Measurements from ENCODE around the gene SLC35A4.
"Not testable (repeated sequence)": the region's sequence is repeated elsewhere in the genome, so short reads cannot be mapped to it uniquely, and the experiment has no call there.

Gene SLC35A4

DNA sequence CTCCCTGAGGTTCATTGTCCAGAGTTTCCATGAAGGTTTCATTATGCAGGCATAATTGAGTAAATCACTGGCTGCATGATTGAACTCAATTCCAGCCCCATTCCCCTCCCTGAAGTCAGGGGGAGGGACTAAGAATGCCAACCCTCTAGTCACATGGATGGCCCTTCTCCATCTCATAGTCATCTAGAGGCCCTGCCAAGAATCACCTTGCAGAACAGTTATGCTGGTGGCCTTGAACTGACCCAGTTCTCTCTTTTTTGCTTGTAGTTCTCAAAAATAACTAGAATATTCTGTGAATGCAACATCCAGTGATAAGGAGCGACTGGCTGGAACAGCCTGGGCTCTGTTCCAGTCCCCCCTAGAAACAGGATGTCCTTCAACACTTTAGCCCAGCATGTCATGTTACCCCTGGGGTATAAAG, 31.7 kb downstream of the SLC35A4 start:
- Histone ChIP-seq H3K9me3 (ENCODE audit: control insufficient read depth, low read length) (no peaks in the 10 kb centered on the region), H3K9ac (ENCODE audit: low read length) (no peak overlapping the region), H3K27me3 (ENCODE audit: control insufficient read depth, insufficient read depth, low read length) (no peaks in the 10 kb centered on the region), H3K36me3 (ENCODE audit: control insufficient read depth, insufficient read depth, low read length) (no peaks in the 10 kb centered on the region), H3K4me1 (ENCODE audit: control insufficient read depth, insufficient read depth, low read length) (no peaks in the 10 kb centered on the region), H3K4me3 (ENCODE audit: low read length) (no peak overlapping the region)

DNA sequence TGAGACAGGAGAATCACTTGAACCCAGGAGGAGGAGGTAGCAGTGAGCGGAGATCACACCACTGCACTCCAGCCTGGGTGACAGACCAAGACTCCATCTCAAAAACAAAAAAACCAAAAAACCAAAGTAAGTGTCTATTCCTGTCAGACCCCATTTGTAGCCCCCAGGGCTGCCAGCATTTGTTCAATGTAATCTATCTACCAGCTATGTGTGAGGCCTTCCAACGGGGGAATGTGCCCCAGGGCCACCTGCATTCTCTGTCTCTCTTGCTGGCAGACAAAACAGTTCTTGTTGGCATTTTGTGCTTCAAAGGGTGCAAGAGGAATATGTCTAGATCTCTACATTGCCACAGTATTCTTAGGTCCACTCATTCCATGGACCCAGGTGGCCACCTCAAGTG, 34.2 kb downstream of the SLC35A4 start:
- H3K9me3 ChIP-seq (ENCODE audit: control insufficient read depth, low read length): no peaks in the 10 kb centered on the region
- H3K27me3 ChIP-seq (ENCODE audit: control insufficient read depth, insufficient read depth, low read length): no peaks in the 10 kb centered on the region
- no peaks in the 10 kb centered on the region for H3K36me3 ChIP-seq (ENCODE audit: control insufficient read depth, insufficient read depth, low read length)
- H3K4me3 ChIP-seq (ENCODE audit: low read length): no peak overlapping the region
- no peaks in the 10 kb centered on the region for H3K4me1 ChIP-seq (ENCODE audit: control insufficient read depth, insufficient read depth, low read length)
- no peak overlapping the region for H3K9ac ChIP-seq (ENCODE audit: low read length)

DNA sequence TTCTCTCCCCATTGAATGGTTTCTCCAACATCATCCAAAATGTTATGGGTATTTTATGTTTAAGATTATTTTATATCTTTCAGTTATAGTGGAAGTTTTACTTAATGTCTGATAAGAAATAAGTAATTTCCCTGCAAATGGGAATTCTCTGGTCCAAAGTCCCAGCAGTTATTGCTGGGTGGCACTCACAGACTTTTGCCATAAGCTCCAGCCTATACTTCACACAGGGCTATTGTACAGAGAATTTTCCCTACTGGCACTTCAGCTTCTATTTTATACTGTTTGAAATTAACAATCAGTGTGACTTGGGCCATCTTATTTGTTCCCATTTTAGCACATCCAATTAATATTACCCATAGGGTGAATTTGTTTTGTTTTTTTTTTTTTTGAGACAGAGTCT, 35.5 kb downstream of the SLC35A4 start:
- no peaks in the 10 kb centered on the region for H3K9me3 ChIP-seq (ENCODE audit: control insufficient read depth, low read length)

DNA sequence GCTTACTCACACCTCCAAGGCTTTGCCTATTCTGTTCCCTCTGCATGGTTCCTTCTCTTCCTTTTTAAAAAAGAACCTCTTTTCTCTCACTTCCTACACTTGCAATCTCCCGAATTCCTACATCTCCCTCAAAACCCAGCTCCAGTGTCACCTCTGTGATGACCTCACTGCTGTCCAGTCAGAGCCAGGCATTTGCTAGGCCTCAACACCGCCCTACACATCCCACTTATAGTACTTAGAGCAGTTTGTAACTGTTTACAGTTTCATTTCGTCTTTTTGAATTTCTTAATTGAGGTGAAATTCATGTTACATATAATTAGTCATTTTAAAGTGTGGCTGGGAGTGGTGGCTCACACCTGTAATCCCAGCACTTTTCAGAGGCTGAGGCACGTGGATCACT, 37.5 kb downstream of the SLC35A4 start:
- H3K9me3 ChIP-seq (ENCODE audit: control insufficient read depth, low read length): no peaks in the 10 kb centered on the region
- H3K27me3 ChIP-seq (ENCODE audit: control insufficient read depth, insufficient read depth, low read length): no peaks in the 10 kb centered on the region
- no peak overlapping the region for H3K4me3 ChIP-seq (ENCODE audit: low read length)
- H3K9ac ChIP-seq (ENCODE audit: low read length): no peak overlapping the region
- no peaks in the 10 kb centered on the region for H3K4me1 ChIP-seq (ENCODE audit: control insufficient read depth, insufficient read depth, low read length)
- H3K36me3 ChIP-seq (ENCODE audit: control insufficient read depth, insufficient read depth, low read length): no peaks in the 10 kb centered on the region

More for the DNA sequence above, 35.5 kb downstream of the SLC35A4 start:
- no peak overlapping the region for H3K4me3 ChIP-seq (ENCODE audit: low read length)
- H3K27me3 ChIP-seq (ENCODE audit: control insufficient read depth, insufficient read depth, low read length): no peaks in the 10 kb centered on the region
- no peaks in the 10 kb centered on the region for H3K4me1 ChIP-seq (ENCODE audit: control insufficient read depth, insufficient read depth, low read length)
- H3K9ac ChIP-seq (ENCODE audit: low read length): no peak overlapping the region
- H3K36me3 ChIP-seq (ENCODE audit: control insufficient read depth, insufficient read depth, low read length): no peaks in the 10 kb centered on the region

DNA sequence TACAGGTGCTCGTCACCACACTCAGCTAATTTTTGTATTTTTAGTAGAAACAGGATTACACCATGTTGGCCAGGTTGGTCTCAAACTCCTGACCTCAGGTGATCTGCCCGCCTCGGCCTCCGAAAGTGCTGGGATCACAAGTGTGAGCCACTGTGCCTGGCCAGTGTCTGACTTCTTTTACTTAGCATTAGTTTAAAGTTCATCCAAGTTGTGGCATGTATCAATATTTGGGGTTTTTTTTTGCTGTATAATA, 38.7 kb downstream of the SLC35A4 start:
- H3K4me3 ChIP-seq (ENCODE audit: low read length); H3K4me1 ChIP-seq (ENCODE audit: control insufficient read depth, insufficient read depth, low read length); H3K9me3 ChIP-seq (ENCODE audit: control insufficient read depth, low read length); H3K27me3 ChIP-seq (ENCODE audit: control insufficient read depth, insufficient read depth, low read length); H3K36me3 ChIP-seq (ENCODE audit: control insufficient read depth, insufficient read depth, low read length); H3K9ac ChIP-seq (ENCODE audit: low read length): not testable (repeated sequence)

DNA sequence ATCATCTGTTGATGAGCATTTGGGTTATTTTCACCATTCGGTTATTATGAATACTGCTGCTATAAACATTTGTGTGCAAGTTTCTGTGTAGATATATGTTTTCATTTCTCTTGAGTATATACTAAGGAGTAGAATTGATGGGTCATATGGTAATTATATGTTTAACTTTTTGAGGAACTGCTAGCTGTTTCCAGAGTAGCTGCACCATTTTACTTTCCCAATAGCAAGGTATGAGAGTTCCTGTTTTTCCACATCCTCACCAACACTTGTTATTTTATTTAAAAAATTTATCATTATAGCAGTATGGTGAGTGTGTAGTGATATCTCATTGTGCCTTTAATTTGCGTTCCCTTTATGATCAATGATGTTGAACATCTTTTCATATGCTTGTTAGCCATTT, 39.1 kb downstream of the SLC35A4 start:
- no peaks in the 10 kb centered on the region for H3K9me3 ChIP-seq (ENCODE audit: control insufficient read depth, low read length)
- H3K27me3 ChIP-seq (ENCODE audit: control insufficient read depth, insufficient read depth, low read length): no peaks in the 10 kb centered on the region

DNA sequence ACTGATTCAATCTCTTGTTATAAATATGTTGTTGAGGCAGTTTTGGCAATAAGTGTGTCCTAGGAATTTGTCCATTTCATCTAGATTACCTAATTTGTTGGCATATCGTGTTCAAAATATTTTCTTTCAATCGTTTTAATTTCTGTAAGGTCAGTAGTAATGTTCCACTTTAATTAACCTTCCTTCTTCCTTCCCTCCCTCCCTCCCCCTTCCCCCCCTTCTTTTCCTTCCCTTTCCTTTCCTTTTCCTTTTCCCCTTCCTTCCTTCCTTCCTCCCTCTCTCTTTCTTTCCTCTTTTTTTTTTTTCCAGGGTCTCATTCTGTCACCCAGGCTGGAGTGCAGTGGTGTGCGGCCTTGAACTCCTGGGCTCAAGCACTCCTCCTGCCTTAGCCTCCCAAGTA, 41.3 kb downstream of the SLC35A4 start:
- Histone ChIP-seq H3K9me3 (ENCODE audit: control insufficient read depth, low read length) (no peaks in the 10 kb centered on the region), H3K9ac (ENCODE audit: low read length) (no peak overlapping the region), H3K36me3 (ENCODE audit: control insufficient read depth, insufficient read depth, low read length) (no peaks in the 10 kb centered on the region), H3K4me1 (ENCODE audit: control insufficient read depth, insufficient read depth, low read length) (peaks cover 15% of the 10 kb centered on the region), H3K27me3 (ENCODE audit: control insufficient read depth, insufficient read depth, low read length) (no peaks in the 10 kb centered on the region), H3K4me3 (ENCODE audit: low read length) (no peak overlapping the region)

More for the DNA sequence above, 39.1 kb downstream of the SLC35A4 start:
- Histone ChIP-seq H3K9ac (ENCODE audit: low read length) (no peak overlapping the region), H3K4me1 (ENCODE audit: control insufficient read depth, insufficient read depth, low read length) (peaks cover 2% of the 10 kb centered on the region), H3K4me3 (ENCODE audit: low read length) (no peak overlapping the region), H3K36me3 (ENCODE audit: control insufficient read depth, insufficient read depth, low read length) (no peaks in the 10 kb centered on the region)

DNA sequence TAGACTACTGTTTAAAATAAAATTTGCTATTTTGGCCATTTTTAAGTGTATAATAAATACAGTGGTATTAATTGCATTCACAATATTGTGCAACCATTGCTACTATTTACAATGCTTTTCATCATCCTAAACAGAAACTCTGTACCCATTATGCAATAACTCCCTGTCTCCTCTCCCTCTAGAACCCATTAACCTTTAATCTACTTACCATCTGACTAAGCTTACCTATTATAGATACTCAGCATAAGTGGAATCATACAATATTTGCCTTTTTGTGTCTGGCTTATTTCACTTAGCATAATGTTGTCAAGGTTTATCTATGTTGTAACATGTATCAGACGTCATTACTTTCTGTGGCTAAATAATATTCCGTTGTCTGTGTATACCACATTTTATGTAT, 42.4 kb downstream of the SLC35A4 start:
- no peaks in the 10 kb centered on the region for H3K27me3 ChIP-seq (ENCODE audit: control insufficient read depth, insufficient read depth, low read length)
- H3K4me1 ChIP-seq (ENCODE audit: control insufficient read depth, insufficient read depth, low read length): peaks cover 15% of the 10 kb centered on the region
- no peak overlapping the region for H3K4me3 ChIP-seq (ENCODE audit: low read length)
- no peaks in the 10 kb centered on the region for H3K36me3 ChIP-seq (ENCODE audit: control insufficient read depth, insufficient read depth, low read length)
- H3K9ac ChIP-seq (ENCODE audit: low read length): no peak overlapping the region
- H3K9me3 ChIP-seq (ENCODE audit: control insufficient read depth, low read length): no peaks in the 10 kb centered on the region

DNA sequence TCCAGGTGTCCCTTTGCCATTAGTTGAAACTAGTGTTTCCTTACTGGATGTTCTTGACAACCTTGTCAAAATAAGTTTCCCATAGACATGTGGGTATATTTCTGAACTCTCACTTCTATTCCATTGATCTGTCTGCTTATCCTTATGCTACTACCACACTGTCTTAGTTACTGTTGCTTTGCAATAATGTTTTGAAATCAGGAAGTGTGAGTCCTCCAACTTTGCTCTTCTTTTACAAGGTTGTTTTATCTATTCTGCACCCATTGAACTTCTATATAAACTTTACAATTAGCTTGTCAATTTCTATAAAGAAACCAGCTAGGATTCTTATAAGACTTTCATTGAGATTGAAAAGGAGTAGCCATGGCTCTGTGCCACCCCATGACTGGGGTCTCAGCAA, 44.1 kb downstream of the SLC35A4 start:
- H3K4me1 ChIP-seq (ENCODE audit: control insufficient read depth, insufficient read depth, low read length): peaks cover 15% of the 10 kb centered on the region
- H3K36me3 ChIP-seq (ENCODE audit: control insufficient read depth, insufficient read depth, low read length): no peaks in the 10 kb centered on the region
- no peaks in the 10 kb centered on the region for H3K9me3 ChIP-seq (ENCODE audit: control insufficient read depth, low read length)
- H3K27me3 ChIP-seq (ENCODE audit: control insufficient read depth, insufficient read depth, low read length): no peaks in the 10 kb centered on the region
- no peak overlapping the region for H3K9ac ChIP-seq (ENCODE audit: low read length)
- H3K4me3 ChIP-seq (ENCODE audit: low read length): no peak overlapping the region

DNA sequence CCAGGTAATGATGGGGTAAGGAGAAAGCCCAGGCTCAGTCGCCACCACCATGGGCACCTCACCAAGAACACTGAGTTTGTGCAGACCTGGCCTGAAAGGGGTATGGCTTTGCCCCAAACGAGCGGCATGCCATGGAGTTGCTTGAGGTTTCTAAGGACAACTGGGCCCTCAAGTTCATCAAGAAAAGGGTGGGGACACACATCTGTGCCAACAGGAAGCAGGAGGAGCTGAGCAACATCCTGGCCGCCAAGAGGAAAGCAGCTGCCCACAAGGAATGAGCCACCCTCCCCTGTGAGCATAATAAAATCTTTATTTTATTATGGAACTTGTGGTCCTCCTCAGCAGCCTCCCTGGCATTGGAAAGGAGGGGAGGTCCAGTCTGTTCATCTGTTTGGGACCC, 44.5 kb downstream of the SLC35A4 start:
- Histone ChIP-seq H3K36me3 (ENCODE audit: control insufficient read depth, insufficient read depth, low read length) (no peaks in the 10 kb centered on the region), H3K4me1 (ENCODE audit: control insufficient read depth, insufficient read depth, low read length) (peaks cover 15% of the 10 kb centered on the region), H3K27me3 (ENCODE audit: control insufficient read depth, insufficient read depth, low read length) (no peaks in the 10 kb centered on the region), H3K9me3 (ENCODE audit: control insufficient read depth, low read length) (no peaks in the 10 kb centered on the region), H3K9ac (ENCODE audit: low read length) (no peak overlapping the region), H3K4me3 (ENCODE audit: low read length) (no peak overlapping the region)

DNA sequence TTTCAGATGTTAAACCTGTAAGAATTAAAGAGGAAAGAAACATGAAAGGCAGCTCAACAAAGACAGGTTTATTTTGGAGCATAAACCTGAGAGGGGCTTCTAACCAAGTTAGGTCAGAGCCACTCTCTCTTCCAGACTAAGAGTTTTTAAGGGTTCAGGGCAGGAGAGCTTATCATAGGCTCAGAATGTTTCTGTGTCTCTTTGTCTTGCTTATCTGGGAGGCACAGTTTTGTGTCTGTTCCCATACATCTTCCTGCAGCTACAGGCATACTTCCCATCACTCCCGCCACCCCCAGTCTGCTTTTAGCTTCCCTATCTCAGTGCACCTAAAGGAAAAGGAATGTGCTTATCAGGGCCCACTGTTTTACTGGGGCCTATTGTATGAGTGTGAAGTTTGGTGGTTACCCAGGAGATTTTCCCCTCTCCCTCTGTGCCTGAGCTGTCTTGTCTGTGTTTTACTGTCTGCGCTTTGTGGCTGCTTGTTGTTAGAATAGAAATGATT, 46.4 kb downstream of the SLC35A4 start:
- H3K4me1 ChIP-seq (ENCODE audit: control insufficient read depth, insufficient read depth, low read length): peaks cover 15% of the 10 kb centered on the region
- H3K4me3 ChIP-seq (ENCODE audit: low read length): no peak overlapping the region
- H3K27me3 ChIP-seq (ENCODE audit: control insufficient read depth, insufficient read depth, low read length): no peaks in the 10 kb centered on the region
- H3K9me3 ChIP-seq (ENCODE audit: control insufficient read depth, low read length): no peaks in the 10 kb centered on the region
- no peaks in the 10 kb centered on the region for H3K36me3 ChIP-seq (ENCODE audit: control insufficient read depth, insufficient read depth, low read length)
- no peak overlapping the region for H3K9ac ChIP-seq (ENCODE audit: low read length)

Measured in mucosa of stomach (tissue), 1 donor.